22Rv1 (cell line): ENCODE measurements around the gene ZRANB3.

Source experiments
- CTCF ChIP-seq: fragments of 450-650 bp; IDR thresholded peaks from 2 replicates; pipeline ENCODE4 v1.5.1; 2017; ENCODE audit warnings: mild to moderate bottlenecking
- ZFX ChIP-seq: fragments of 450-650 bp; IDR thresholded peaks from 2 replicates; pipeline ENCODE4 v1.6.1; 2017; ENCODE audit warnings: antibody characterized with exemption, borderline replicate concordance

- TF ChIP-seq CTCF (no peak), ZFX (no peak)
Measured at GRCh38 chr2:135218426-135218825, 312.6 kb downstream of the ZRANB3 start.
